ENCODE results near the gene NCF2.

GRCh38 chr1:183568176-183569021, 21.9 kb downstream of the NCF2 start:
- TF ChIP-seq, protein P1, sequence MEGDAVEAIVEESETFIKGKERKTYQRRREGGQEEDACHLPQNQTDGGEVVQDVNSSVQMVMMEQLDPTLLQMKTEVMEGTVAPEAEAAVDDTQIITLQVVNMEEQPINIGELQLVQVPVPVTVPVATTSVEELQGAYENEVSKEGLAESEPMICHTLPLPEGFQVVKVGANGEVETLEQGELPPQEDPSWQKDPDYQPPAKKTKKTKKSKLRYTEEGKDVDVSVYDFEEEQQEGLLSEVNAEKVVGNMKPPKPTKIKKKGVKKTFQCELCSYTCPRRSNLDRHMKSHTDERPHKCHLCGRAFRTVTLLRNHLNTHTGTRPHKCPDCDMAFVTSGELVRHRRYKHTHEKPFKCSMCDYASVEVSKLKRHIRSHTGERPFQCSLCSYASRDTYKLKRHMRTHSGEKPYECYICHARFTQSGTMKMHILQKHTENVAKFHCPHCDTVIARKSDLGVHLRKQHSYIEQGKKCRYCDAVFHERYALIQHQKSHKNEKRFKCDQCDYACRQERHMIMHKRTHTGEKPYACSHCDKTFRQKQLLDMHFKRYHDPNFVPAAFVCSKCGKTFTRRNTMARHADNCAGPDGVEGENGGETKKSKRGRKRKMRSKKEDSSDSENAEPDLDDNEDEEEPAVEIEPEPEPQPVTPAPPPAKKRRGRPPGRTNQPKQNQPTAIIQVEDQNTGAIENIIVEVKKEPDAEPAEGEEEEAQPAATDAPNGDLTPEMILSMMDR (IDR thresholded peaks at IDR 0.05; ENCODE audit: insufficient read depth, low read length, poor library complexity, severe bottlenecking) = no peak
- no peak for TF ChIP-seq EZH2phosphoT487 (conservative IDR thresholded peaks at IDR 0.05; ENCODE audit: low read length)

Measured in SU-DHL-6 (cell line).